ENCODE data around the gene RIMS4.

The RIMS4 gene

DNA sequence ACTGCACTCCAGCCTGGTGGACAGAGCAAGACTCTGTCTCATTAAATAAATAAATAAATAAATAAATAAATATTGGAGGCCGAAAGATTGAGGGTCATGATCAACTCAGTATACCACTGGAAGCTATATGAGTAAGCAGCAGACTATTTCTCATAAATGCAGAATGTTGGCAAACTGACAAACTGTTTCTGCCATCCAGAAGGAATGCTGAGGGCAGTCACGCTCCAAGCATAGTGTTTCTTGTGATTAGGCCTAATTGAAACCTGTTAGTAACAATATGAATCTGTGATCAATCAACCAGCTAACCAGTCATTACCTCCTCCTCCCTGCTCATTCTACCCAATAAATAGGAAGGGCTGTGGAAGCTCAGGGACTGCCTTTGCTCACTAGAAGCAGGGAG is 79.9 kb downstream of the RIMS4 start:
- peak; percentile 81 for DNase-seq (ENCODE audit: low read depth)
- no peak overlapping the region for H3K4me3 ChIP-seq (ENCODE audit: low read depth, low read length)
- TF ChIP-seq, protein P1, sequence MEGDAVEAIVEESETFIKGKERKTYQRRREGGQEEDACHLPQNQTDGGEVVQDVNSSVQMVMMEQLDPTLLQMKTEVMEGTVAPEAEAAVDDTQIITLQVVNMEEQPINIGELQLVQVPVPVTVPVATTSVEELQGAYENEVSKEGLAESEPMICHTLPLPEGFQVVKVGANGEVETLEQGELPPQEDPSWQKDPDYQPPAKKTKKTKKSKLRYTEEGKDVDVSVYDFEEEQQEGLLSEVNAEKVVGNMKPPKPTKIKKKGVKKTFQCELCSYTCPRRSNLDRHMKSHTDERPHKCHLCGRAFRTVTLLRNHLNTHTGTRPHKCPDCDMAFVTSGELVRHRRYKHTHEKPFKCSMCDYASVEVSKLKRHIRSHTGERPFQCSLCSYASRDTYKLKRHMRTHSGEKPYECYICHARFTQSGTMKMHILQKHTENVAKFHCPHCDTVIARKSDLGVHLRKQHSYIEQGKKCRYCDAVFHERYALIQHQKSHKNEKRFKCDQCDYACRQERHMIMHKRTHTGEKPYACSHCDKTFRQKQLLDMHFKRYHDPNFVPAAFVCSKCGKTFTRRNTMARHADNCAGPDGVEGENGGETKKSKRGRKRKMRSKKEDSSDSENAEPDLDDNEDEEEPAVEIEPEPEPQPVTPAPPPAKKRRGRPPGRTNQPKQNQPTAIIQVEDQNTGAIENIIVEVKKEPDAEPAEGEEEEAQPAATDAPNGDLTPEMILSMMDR (conservative IDR thresholded peaks at IDR 0.05; ENCODE audit: low read depth, low read length): no peak

DNA sequence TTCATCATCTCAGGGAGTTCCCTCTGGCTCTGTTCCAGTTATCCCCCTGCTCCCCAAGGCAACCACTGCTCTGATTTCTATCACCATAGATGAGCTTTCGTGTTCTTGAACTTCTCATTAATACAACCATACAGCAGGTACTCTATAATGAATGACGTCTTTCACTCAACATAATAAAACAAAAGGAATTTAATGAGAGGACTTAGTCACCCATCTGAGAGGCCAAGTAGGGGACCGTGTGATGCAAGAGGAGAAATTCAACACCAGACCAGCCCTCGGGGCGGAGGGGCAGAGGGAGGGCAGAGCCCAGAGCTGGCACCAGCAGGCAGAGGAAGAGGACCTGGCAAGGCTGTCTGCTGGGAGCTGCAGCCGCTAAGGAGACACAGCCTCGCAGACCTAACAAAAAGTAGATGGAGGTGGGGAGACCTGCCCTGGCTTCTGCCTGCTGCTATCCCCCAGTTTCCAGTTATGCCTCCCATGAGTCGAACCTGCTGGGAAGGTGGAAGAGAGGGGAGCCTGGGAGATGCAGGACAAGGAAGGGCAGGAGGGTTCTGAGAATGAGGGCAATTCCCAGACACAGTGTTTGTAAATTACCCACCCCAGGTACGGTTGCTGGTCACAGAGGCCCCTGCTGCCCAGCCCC is 81.4 kb downstream of the RIMS4 start:
- TF ChIP-seq, protein P1 (conservative IDR thresholded peaks at IDR 0.05; ENCODE audit: low read depth, low read length): no peak
- DNase-seq (ENCODE audit: low read depth): peak; percentile 51

DNA sequence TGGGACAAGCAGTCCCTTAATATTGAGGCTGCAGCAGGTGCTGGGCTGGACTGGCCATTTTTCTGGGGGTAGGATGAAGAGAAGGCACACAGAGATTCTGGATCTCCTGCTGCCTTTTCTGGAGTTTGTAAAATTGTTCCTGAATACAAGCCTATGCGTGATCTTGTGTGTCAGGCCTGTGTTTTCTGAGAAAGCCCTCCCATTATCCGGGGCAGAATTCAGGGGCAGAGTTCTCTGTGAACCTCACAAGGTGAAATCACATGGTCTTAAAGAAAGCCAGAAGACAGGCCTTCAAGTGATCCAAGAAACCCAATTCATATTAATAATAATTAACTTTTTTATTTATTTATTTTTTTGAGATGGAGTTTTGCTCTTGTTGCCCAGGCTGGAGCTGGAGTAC is 82.7 kb downstream of the RIMS4 start:
- no peak for DNase-seq (ENCODE audit: low read depth)
- TF ChIP-seq, protein P1 (conservative IDR thresholded peaks at IDR 0.05; ENCODE audit: low read depth, low read length): no peak
- H3K4me3 ChIP-seq (ENCODE audit: low read depth, low read length): no peak overlapping the region

More for the DNA sequence above, 81.4 kb downstream of the RIMS4 start:
- H3K4me3 ChIP-seq (ENCODE audit: low read depth, low read length): no peak overlapping the region

DNA sequence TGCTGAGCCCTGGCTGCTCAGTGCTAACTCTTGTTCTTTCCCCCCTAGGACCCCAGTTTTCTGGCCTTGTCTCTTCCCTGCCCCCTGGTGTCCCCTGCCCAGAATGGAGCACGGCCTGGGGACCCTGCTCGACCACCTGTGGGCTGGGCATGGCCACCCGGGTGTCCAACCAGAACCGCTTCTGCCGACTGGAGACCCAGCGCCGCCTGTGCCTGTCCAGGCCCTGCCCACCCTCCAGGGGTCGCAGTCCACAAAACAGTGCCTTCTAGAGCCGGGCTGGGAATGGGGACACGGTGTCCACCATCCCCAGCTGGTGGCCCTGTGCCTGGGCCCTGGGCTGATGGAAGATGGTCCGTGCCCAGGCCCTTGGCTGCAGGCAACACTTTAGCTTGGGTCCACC is 83.3 kb downstream of the RIMS4 start:
- TF ChIP-seq, protein P1 (conservative IDR thresholded peaks at IDR 0.05; ENCODE audit: low read depth, low read length): no peak
- no peak for DNase-seq (ENCODE audit: low read depth)
- H3K4me3 ChIP-seq (ENCODE audit: low read depth, low read length): no peak overlapping the region

DNA sequence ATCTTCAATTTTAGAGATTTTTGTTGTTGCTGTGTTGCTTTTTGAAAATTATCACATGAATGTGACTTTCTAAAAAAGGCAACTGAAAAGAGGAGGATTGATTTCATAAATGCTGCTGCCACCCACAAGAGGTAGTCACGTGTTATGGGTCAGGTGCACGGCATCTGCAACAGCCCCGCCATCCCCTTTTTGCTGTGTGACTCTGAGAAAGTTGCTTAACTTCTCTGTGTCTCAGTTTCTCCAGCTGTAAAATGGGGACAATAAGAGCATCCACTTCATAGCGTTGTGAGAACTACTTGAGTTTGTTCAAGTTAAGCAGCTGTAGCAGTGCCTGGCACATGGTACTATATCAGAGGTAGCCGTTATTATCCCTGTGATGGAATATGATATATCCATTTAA is 84.5 kb downstream of the RIMS4 start:
- no peak overlapping the region for H3K4me3 ChIP-seq (ENCODE audit: low read depth, low read length)
- TF ChIP-seq, protein P1 (conservative IDR thresholded peaks at IDR 0.05; ENCODE audit: low read depth, low read length): no peak
- no peak for DNase-seq (ENCODE audit: low read depth)

DNA sequence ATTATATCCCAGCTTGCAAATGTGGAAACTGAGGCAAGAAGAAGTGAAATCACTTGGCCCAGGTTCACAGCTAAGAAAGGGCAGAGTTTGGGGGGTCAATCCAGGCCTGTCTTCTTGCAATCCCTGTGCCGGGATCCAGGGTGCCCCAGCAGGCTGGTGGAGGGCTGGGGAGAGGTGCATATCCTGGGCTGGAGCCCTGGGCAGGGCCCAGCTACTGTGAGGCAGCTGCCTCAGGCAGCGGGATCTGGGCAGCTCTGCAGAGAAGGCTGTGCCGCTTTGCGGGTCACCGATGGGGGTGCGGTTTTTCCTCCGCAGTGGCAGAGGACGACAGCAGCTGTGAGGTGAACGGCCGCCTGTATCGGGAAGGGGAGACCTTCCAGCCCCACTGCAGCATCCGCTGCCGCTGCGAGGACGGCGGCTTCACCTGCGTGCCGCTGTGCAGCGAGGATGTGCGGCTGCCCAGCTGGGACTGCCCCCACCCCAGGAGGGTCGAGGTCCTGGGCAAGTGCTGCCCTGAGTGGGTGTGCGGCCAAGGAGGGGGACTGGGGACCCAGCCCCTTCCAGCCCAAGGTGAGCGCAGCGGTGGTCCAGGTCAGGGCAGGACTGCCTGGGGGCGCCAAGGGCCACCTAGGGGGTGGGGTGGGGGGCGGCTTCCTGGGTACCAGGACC is 85.8 kb downstream of the RIMS4 start:
- DNase-seq (ENCODE audit: low read depth): no peak
- H3K4me3 ChIP-seq (ENCODE audit: low read depth, low read length): no peak overlapping the region
- TF ChIP-seq, protein P1 (conservative IDR thresholded peaks at IDR 0.05; ENCODE audit: low read depth, low read length): no peak
